GM08714 (cell line): ENCODE data around the gene ANKRD40.

Experiments
- H3K4me3 ChIP-seq: fragments of 200-500 bp; sonication (Bioruptor generic); 2 replicates; pipeline ENCODE4 v1.5.1; 2014; ENCODE audit warnings: mild to moderate bottlenecking, low read length, inconsistent platforms
- ZNF274 ChIP-seq: IDR thresholded peaks from 2 replicates; pipeline ENCODE4 v1.6.1; 2012; ENCODE audit warnings: mild to moderate bottlenecking, low read depth, low read length

Gene ANKRD40

DNA sequence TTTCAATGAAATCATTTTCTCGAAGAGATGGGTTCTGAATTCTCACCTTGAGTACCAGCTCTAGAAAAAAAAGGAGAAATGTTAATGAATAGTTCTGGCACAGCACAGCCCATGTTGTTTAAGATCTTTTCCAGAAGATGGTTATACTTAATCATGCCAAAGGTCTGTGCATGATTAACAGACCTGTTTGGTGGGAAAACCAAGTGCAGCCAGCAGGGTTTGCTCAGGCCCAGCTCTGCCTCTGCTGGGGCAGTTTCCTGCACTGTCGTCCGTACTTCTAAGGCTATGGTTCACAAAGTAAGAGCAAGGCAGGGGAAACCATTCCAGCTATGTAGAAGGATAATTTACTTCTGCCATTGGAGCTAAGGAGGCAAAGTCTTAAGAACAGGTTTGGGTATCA lies 10.7 kb downstream of the ANKRD40 start:
- no peak for TF ChIP-seq ZNF274
- no peak overlapping the region for H3K4me3 ChIP-seq

- H3K4me3 ChIP-seq = no peak overlapping the region
- no peak for TF ChIP-seq ZNF274
These were observed 11.3 kb downstream of the ANKRD40 start for GRCh38 chr17:50696365-50696879.

GRCh38 chr17:50693036-50693682 lies 14.6 kb downstream of the ANKRD40 start:
- H3K4me3 ChIP-seq = no peak overlapping the region

DNA sequence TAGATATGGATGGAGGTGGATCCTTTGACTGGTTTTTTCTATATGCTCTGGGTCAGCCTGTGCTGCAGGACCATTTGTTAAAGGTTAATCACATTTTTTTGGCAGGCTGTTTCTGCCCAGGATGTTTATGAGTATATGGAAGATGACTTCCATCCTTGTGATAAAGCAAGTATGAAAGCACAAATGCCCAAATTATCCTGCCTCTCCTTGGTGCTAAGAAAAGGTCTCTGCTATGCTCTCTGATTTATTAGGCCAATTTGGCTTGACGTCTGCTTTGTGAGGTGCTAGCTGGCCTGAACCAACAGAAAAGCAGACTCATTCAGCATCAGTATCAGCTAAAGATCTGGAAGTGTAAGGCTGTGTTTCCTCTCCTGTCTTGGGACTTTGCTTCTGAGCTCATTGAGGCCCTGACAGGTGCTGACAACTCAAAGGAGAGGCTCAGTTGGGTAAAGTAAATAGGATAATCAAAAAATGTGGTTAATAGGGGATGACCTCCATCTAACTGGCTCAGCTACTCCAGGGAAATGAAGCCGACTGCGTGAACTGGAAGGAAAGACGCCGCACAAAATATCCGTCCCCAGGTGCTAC lies 15.2 kb downstream of the ANKRD40 start:
- no peak for TF ChIP-seq ZNF274
- no peak overlapping the region for H3K4me3 ChIP-seq

More at GRCh38 chr17:50693036-50693682, 14.6 kb downstream of the ANKRD40 start:
- TF ChIP-seq ZNF274 = no peak

- no peak overlapping the region for H3K4me3 ChIP-seq
- TF ChIP-seq ZNF274 = no peak
These were observed 15.9 kb downstream of the ANKRD40 start for GRCh38 chr17:50691550-50692447.

- H3K4me3 ChIP-seq = no peak overlapping the region
- no peak for TF ChIP-seq ZNF274
These were observed 16.7 kb downstream of the ANKRD40 start for GRCh38 chr17:50690887-50691549.

GRCh38 chr17:50689956-50690886 lies 17.5 kb downstream of the ANKRD40 start:
- TF ChIP-seq ZNF274 = no peak
- H3K4me3 ChIP-seq = no peak overlapping the region

DNA sequence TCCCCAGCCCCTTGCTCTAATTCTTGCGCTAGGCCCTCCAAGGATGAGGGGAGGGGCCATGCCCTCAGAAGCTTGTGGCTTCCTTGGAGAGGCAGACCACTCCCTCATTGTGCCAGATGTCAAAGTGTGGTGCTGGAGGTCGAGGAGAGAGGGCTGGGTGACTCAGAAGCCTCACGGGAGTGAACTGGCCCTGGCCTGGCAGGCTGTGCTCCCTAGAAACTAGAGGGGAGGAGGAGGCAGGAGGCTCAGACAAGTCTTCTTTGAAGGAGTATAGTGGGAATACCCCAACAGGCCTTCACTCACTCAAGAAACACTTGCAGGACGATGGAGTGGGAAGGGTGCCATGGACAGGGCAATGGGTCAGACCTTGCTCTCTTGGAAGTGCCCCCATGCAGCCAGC lies 18.5 kb downstream of the ANKRD40 start:
- no peak overlapping the region for H3K4me3 ChIP-seq
- no peak for TF ChIP-seq ZNF274

- TF ChIP-seq ZNF274 = no peak
- no peak overlapping the region for H3K4me3 ChIP-seq
These were observed 19.5 kb downstream of the ANKRD40 start for GRCh38 chr17:50688245-50688644.

GRCh38 chr17:50687200-50688066 lies 20.3 kb downstream of the ANKRD40 start:
- H3K4me3 ChIP-seq = no peak overlapping the region
- no peak for TF ChIP-seq ZNF274

GRCh38 chr17:50686494-50687199 lies 21.1 kb downstream of the ANKRD40 start:
- no peak overlapping the region for H3K4me3 ChIP-seq
- TF ChIP-seq ZNF274 = no peak

- H3K4me3 ChIP-seq = no peak overlapping the region
- TF ChIP-seq ZNF274 = no peak
These were observed 21.8 kb downstream of the ANKRD40 start for GRCh38 chr17:50685691-50686493.
